Panc1 (cell line): Measurements from ENCODE around the gene NOLC1. TPM values are rescaled to one million over a fixed set of nuclear protein-coding genes. Genes with fewer than 3 reads are reported as not detected.
A peak's percentile ranks its signal among the peaks of the same experiment; 100 is the strongest.

Source experiments
- ATAC-seq: fragments of 200-7000 bp; cut with Tn5 transposase; 2 replicates; pipeline ENCODE4 v1.9.1; 2020; ENCODE audit warnings: mild to moderate bottlenecking, moderate library complexity
- BruUV-seq: library from RNA; stranded (reverse); fragments of 400-500 nt; replicated peaks from 2 replicates; lab custom pipeline; 2021; lab: Mats Ljungman, UMichigan
- CTCF ChIA-PET: fragments of 300-600 bp; sonication (Branson Sonifier 250); formaldehyde crosslinking; loops from one replicate; lab custom pipeline; 2022; ENCODE audit warnings: antibody characterized with exemption; lab: Charles Lee
- POLR2A ChIA-PET: fragments of 300-600 bp; sonication (Branson Sonifier 250); formaldehyde crosslinking; loops from one replicate; lab custom pipeline; 2022; ENCODE audit warnings: antibody characterized with exemption; lab: Charles Lee
- DNase-seq: peaks from one replicate; pipeline ENCODE4 v3.0.0-alpha.2; 2010; ENCODE audit warnings: low read depth, low spot score
- H3K27ac ChIP-seq: 2 replicates; pipeline ENCODE4 v1.5.1; 2011; ENCODE audit warnings: mild to moderate bottlenecking, low read length, inconsistent platforms
- H3K27me3 ChIP-seq: fragments of 200-500 bp; sonication (Bioruptor generic); 2 replicates; pipeline ENCODE4 v1.6.0; 2014; ENCODE audit warnings: low read length, inconsistent platforms; ENCODE audit not compliant: control insufficient read depth, insufficient read depth
- H3K36me3 ChIP-seq: fragments of 200-500 bp; sonication (Bioruptor generic); 2 replicates; pipeline ENCODE4 v1.5.1; 2014; ENCODE audit warnings: inconsistent platforms, mild to moderate bottlenecking, low read length, moderate library complexity; ENCODE audit not compliant: control insufficient read depth, insufficient read depth
- H3K4me1 ChIP-seq: 2 replicates; pipeline ENCODE4 v1.5.1; 2011; ENCODE audit warnings: inconsistent platforms, mild to moderate bottlenecking, low read length, moderate library complexity; ENCODE audit not compliant: control insufficient read depth, insufficient read depth
- H3K4me3 ChIP-seq, 2 experiments: 2 replicates each; pipeline ENCODE4 v1.5.1; 2011 to 2012; ENCODE audit warnings: low read depth in 2 of 2, low read length in 2 of 2, mild to moderate bottlenecking in 2 of 2, inconsistent platforms in 1 of 2, moderate library complexity in 1 of 2
- H3K9me3 ChIP-seq: fragments of 200-500 bp; sonication (Bioruptor generic); 2 replicates; pipeline ENCODE4 v1.5.1; 2014; ENCODE audit warnings: low read depth, mild to moderate bottlenecking, inconsistent platforms, low read length, moderate library complexity; ENCODE audit not compliant: control insufficient read depth, insufficient read depth
- POLR2AphosphoS5 ChIP-seq: IDR thresholded peaks from 2 replicates; pipeline ENCODE4 v1.6.1; 2012; ENCODE audit warnings: mild to moderate bottlenecking, low read depth, low read length, moderate library complexity
- SIN3A ChIP-seq: IDR thresholded peaks from 2 replicates; pipeline ENCODE4 v1.6.1; 2012; ENCODE audit warnings: low read depth, mild to moderate bottlenecking, low read length, moderate library complexity, borderline replicate concordance; ENCODE audit not compliant: insufficient read depth
- TCF7L2 ChIP-seq: IDR thresholded peaks from 2 replicates; pipeline ENCODE4 v1.6.1; 2011; ENCODE audit warnings: mild to moderate bottlenecking, low read depth, low read length, inconsistent platforms
- in situ Hi-C: cut with HindIII; loops from 2 replicates; pipeline ENCODE4 v1.10.0; 2016; ENCODE audit warnings: low sequenced_read_pairs, low pct_unique_long_range_greater_than_20kb
- intact Hi-C: fragments of 100-400 bp; cut with micrococcal nuclease; formaldehyde crosslinking; loops from one replicate; pipeline ENCODE4 v1.10.0; 2022; ENCODE audit not compliant: unreplicated experiment
- total RNA-seq: library from RNA; stranded (reverse); gene quantifications from one replicate; pipeline ENCODE4 v1.2.1, GENCODE V29; 2021; ENCODE audit not compliant: unreplicated experiment
- TF ChIP-seq, protein P1 (sequence below): fragments of 450-650 bp; IDR thresholded peaks from 2 replicates; pipeline ENCODE4 v1.5.1; 2017; ENCODE audit warnings: mild to moderate bottlenecking
- TF ChIP-seq, protein P2 (sequence below), 2 experiments: IDR thresholded peaks; 2 replicates each; pipeline ENCODE4 v1.6.1; 2011 to 2012; ENCODE audit warnings: low read depth in 2 of 2, control low read depth in 1 of 2, low read length in 1 of 2, mild to moderate bottlenecking in 1 of 2, moderate library complexity in 1 of 2; ENCODE audit not compliant: insufficient read depth in 1 of 2

NOLC1 gene
- total RNA-seq, 1 experiment from 2014 or later, result 182 TPM

DNA sequence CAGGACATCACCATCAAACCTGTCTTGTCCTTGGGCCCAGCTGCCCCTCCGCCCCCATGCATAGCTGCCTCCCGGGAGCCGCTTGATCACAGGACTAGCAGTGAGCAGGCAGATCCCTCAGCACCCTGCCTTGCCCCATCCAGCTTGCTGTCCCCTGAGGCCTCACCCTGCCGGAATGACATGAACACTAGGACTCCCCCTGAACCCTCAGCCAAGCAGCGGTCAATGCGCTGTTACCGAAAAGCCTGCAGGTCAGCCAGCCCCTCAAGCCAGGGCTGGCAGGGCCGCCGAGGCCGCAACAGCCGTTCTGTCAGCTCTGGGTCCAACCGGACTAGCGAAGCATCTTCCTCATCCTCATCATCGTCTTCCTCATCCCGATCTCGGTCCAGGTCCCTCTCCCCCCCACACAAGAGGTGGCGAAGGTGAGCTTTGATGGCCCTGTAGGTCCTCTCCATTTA is 5.2 kb upstream of the NOLC1 start:
- Histone ChIP-seq H3K4me1 (peaks cover 21% of the 10 kb centered on the region), H3K4me3 (no peak overlapping the region), H3K9me3 (no peaks in the 10 kb centered on the region), H3K36me3 (peaks cover 36% of the 10 kb centered on the region), H3K27me3 (no peaks in the 10 kb centered on the region), H3K27ac (no peak overlapping the region)
- in situ Hi-C loops, result no loop called here
- intact Hi-C loops, result no loop called here
- no TSS peak for BruUV-seq
- no peak for DNase-seq
- POLR2A ChIA-PET, result interaction anchor here (0.6 kb wide), 1 partner anchor 99 kb away, joined by 15 read pairs; no protein-coding TSS in a partner anchor
- no peak for ATAC-seq
- TF ChIP-seq, protein P1, sequence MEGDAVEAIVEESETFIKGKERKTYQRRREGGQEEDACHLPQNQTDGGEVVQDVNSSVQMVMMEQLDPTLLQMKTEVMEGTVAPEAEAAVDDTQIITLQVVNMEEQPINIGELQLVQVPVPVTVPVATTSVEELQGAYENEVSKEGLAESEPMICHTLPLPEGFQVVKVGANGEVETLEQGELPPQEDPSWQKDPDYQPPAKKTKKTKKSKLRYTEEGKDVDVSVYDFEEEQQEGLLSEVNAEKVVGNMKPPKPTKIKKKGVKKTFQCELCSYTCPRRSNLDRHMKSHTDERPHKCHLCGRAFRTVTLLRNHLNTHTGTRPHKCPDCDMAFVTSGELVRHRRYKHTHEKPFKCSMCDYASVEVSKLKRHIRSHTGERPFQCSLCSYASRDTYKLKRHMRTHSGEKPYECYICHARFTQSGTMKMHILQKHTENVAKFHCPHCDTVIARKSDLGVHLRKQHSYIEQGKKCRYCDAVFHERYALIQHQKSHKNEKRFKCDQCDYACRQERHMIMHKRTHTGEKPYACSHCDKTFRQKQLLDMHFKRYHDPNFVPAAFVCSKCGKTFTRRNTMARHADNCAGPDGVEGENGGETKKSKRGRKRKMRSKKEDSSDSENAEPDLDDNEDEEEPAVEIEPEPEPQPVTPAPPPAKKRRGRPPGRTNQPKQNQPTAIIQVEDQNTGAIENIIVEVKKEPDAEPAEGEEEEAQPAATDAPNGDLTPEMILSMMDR, result no peak
- peak; percentile 40; the same call in 1 of the 2 replicates for TF ChIP-seq POLR2AphosphoS5
- CTCF ChIA-PET, result no interaction called here

DNA sequence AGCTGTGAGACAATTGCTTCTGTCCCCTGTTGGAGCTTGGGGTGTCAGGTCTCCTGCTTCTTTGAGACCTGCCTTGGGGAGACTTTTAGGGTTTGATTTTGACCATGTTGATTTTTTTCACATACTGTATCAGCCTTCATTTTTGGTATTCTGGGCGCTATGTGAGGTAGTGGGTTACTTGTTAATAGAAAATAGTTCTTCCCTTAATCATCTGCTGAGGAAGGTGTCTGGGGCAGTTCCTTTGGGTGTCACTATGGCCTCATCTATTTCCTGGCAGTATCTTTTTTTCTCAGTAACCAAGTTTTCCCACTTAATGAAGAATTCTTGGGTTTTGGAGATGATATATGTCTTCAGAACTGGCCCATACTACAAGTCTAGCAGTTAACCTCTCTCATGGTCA is 4.6 kb upstream of the NOLC1 start:
- intact Hi-C loops, result no loop called here
- Histone ChIP-seq H3K4me3 (no peak overlapping the region), H3K9me3 (no peaks in the 10 kb centered on the region), H3K27me3 (no peaks in the 10 kb centered on the region), H3K36me3 (peaks cover 39% of the 10 kb centered on the region), H3K4me1 (peaks cover 21% of the 10 kb centered on the region), H3K27ac (no peak overlapping the region)
- no TSS peak for BruUV-seq
- no peak for ATAC-seq
- DNase-seq, result no peak
- CTCF ChIA-PET, result no interaction called here
- POLR2A ChIA-PET, result no interaction called here
- in situ Hi-C loops, result no loop called here
- no peak for TF ChIP-seq POLR2AphosphoS5

DNA sequence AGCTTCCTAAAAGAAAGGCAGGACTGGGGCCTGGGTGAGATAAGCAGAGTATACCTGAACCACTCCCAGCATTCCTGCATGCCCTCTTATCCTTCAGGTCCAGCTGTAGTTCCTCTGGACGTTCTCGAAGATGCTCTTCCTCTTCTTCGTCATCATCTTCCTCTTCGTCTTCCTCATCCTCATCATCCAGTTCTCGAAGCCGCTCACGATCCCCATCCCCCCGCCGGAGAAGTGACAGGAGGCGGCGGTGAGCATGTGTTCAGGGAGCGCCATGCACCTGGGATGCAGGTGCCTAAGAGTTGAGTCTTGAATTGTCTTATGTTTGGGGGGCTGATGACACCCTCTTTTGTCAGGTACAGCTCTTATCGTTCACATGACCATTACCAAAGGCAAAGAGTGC is 3.9 kb upstream of the NOLC1 start:
- intact Hi-C loops (no loop called here), in situ Hi-C loops (no loop called here)
- Histone ChIP-seq H3K27ac (no peak overlapping the region), H3K4me1 (peaks cover 21% of the 10 kb centered on the region), H3K4me3 (no peak overlapping the region), H3K36me3 (peaks cover 46% of the 10 kb centered on the region), H3K9me3 (no peaks in the 10 kb centered on the region), H3K27me3 (no peaks in the 10 kb centered on the region)
- ChIA-PET CTCF (no interaction called here), POLR2A (no interaction called here)
- TF ChIP-seq TCF7L2, result no peak
- TF ChIP-seq, protein P2, sequence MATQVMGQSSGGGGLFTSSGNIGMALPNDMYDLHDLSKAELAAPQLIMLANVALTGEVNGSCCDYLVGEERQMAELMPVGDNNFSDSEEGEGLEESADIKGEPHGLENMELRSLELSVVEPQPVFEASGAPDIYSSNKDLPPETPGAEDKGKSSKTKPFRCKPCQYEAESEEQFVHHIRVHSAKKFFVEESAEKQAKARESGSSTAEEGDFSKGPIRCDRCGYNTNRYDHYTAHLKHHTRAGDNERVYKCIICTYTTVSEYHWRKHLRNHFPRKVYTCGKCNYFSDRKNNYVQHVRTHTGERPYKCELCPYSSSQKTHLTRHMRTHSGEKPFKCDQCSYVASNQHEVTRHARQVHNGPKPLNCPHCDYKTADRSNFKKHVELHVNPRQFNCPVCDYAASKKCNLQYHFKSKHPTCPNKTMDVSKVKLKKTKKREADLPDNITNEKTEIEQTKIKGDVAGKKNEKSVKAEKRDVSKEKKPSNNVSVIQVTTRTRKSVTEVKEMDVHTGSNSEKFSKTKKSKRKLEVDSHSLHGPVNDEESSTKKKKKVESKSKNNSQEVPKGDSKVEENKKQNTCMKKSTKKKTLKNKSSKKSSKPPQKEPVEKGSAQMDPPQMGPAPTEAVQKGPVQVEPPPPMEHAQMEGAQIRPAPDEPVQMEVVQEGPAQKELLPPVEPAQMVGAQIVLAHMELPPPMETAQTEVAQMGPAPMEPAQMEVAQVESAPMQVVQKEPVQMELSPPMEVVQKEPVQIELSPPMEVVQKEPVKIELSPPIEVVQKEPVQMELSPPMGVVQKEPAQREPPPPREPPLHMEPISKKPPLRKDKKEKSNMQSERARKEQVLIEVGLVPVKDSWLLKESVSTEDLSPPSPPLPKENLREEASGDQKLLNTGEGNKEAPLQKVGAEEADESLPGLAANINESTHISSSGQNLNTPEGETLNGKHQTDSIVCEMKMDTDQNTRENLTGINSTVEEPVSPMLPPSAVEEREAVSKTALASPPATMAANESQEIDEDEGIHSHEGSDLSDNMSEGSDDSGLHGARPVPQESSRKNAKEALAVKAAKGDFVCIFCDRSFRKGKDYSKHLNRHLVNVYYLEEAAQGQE (IDR thresholded peaks at IDR 0.05; ENCODE audit: insufficient read depth in 1 of 2, low read depth in 2 of 2, low read length in 1 of 2), result no peak
- 0 out of 2 replicates have a peak, but pooled peaks have one; percentile 21 for TF ChIP-seq POLR2AphosphoS5
- TF ChIP-seq, protein P1, result no peak
- no peak for TF ChIP-seq SIN3A
- no TSS peak for BruUV-seq
- ATAC-seq (no peak), DNase-seq (no peak)
